Activated T-cell treated with anti-CD3 and anti-CD28 coated beads for 48 hours (primary cell): ENCODE results near the gene PLEKHM1.
A peak's percentile ranks its signal among the peaks of the same experiment; 100 is the strongest.
"Not testable (repeated sequence)": the region's sequence is repeated elsewhere in the genome, so short reads cannot be mapped to it uniquely, and the experiment has no call there.

Source experiments
- DNase-seq: peaks from one replicate; pipeline ENCODE4 v3.0.0-alpha.2; 2020; ENCODE audit warnings: low read depth

The PLEKHM1 gene

GRCh38 chr17:45461524-45462327, 28.8 kb downstream of the PLEKHM1 start:
- peak; percentile 31 for DNase-seq

DNA sequence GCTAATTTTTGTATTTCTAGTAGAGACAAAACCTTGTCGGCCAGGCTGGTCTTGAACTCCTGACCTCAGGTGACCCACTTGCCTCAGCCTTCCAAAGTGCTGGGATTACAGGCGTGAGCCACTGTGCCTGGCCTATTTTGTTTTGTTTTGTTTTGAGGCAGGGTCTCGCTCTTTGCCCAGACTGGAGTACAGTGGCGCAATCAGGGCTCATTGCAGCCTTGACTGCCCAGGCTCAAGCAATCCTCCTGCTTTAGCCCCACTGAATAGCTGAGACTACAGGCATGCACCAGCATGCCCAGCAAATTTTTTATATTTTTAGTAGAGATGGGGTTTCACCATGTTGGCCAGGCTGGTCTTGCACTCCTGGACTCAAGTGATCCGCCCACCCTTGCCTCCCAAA, 30.1 kb downstream of the PLEKHM1 start:
- DNase-seq: not testable (repeated sequence)

DNA sequence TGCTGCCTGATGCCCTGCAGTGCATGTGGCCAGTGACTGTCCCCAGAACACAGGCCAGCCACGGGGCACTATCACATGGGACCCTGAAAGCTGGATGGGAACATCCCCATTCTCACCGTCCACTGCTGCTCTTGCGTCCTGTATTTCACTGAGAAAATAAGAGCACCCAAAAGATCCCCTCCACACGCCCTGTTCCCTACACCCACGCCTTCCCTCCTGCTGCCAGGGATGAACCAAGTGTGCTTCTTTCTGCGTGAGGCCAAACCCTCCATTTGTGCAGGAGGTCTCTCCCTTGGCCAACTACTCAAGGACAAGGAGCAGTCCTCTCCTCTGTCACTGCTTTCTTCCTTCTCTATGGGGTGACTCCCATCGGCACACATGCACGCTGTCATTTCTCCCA, 36.2 kb downstream of the PLEKHM1 start:
- DNase-seq: not testable (repeated sequence)

GRCh38 chr17:45453731-45454130, 36.8 kb downstream of the PLEKHM1 start:
- not testable (repeated sequence) for DNase-seq

- DNase-seq: not testable (repeated sequence)
These were observed 37.3 kb downstream of the PLEKHM1 start for GRCh38 chr17:45453225-45453534.

GRCh38 chr17:45452329-45453224, 37.9 kb downstream of the PLEKHM1 start:
- DNase-seq: not testable (repeated sequence)

DNA sequence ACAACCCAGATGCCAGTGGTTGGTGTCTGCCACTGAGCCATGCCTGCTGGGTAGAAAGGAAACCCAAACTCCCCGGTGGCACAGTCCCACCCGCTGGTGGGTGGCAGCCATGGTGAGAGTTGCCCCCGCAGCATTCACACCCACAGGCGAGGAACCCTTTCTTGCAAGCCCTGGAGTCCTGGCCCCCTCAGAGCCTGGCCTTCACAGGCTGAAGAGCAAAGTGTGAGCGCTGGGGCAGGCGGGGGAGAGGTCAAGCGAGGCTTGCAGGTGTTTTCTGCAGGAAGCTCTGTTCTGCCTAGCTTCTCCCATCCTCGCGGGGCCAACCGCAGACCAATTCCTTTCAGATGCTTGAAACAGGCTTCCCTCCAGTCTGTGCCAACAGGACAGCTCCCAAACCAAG, 38.9 kb downstream of the PLEKHM1 start:
- not testable (repeated sequence) for DNase-seq

- no peak for DNase-seq
These were observed 39.4 kb downstream of the PLEKHM1 start for GRCh38 chr17:45451131-45451530.

DNA sequence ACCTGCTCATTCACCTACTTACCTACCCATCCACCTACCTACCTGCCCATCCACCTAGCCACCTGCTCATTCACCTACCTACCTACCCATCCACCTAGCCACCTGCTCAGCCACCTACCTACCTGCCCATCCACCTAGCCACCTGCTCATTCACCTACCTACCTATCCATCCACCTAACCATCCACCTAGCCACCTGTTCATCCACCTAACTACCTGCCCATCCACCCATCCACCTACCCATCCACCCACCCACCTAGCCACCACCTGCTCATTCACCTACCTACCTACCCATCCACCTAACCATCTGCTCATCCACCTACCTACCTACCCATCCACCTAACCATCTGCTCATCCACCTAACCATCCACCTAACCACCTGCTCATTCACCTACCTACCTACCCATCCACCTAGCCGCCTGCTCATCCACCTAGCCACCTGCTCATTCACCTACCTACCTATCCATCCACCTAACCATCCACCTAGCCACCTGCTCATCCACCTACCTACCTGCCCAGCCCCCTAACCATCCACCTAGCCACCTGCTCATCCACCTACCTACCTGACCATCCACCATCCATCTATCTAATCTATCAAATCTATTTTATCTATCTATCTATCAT, 40.7 kb downstream of the PLEKHM1 start:
- not testable (repeated sequence) for DNase-seq

DNA sequence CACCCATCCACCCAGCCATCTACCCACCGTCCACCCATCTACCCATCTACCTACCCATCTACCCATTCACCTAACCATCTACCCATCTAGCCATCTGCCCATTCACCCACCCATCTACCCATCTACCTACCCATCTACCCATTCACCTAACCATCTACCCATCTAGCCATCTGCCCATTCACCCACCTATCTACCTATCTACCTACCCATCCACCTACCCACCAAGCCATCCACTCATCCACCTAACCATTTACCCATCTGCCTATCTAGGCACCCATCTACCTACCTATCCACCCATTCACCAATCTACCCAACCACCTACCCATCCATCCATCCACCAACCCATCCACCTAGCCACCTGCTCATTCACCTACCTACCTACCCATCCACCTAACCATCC, 41.3 kb downstream of the PLEKHM1 start:
- DNase-seq: not testable (repeated sequence)

DNA sequence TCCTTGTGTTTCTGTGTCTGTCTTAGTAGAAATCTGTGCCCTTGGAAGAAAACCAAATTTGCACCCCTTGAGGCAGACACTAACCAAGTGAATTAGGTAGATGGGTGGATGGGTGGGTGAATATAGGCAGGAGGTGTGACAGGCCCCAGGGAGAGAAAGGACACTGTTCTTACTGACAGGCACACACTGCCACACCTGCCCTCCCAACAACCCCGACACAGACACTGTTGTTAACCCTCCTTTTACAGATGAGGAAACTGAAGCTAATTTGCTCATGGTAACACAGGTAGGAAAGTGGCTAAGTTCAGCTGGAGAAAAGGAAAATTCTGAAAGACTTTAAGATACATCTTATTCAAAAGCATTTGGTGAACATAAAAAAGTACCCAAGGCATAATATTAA, 42.0 kb downstream of the PLEKHM1 start:
- not testable (repeated sequence) for DNase-seq

GRCh38 chr17:45448066-45448465, 42.5 kb downstream of the PLEKHM1 start:
- DNase-seq: not testable (repeated sequence)

GRCh38 chr17:45447650-45448049, 42.9 kb downstream of the PLEKHM1 start:
- not testable (repeated sequence) for DNase-seq

DNA sequence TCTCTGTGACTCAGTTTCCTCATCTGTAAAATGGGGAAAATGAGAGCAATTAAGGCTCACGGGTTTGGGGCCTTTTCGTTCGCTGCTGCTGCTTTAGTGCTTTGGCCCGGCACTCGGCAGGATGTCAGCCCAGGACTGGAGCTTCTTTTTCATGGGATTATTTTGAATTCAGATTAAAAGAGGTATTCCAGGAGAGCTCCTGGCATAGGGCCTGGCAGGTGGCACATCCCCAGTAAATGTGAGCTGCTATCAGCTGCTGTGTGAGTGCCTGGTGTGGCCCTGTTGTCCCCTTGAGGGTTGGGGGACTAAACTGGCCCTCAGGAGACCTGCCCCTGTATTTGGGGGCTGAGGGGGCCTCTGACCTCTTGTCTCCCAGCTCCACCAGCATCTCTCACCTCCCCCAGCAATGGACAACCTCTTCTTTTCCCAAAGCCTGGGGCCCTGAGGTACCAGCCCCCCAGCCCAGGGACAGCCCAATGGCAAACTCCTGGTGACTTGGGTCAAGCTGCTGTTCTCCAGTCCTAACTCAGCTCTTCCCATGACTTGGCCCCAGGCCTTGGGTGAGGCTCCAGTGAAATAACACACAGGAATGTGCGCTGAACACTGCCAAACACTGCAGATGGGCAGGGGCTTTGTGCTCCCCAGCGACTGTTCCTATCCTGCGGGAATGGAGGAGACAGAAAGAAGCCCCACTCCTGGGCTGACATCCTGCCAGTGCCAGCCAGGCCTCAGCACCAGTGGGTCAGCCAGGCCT, 43.5 kb downstream of the PLEKHM1 start:
- not testable (repeated sequence) for DNase-seq

DNA sequence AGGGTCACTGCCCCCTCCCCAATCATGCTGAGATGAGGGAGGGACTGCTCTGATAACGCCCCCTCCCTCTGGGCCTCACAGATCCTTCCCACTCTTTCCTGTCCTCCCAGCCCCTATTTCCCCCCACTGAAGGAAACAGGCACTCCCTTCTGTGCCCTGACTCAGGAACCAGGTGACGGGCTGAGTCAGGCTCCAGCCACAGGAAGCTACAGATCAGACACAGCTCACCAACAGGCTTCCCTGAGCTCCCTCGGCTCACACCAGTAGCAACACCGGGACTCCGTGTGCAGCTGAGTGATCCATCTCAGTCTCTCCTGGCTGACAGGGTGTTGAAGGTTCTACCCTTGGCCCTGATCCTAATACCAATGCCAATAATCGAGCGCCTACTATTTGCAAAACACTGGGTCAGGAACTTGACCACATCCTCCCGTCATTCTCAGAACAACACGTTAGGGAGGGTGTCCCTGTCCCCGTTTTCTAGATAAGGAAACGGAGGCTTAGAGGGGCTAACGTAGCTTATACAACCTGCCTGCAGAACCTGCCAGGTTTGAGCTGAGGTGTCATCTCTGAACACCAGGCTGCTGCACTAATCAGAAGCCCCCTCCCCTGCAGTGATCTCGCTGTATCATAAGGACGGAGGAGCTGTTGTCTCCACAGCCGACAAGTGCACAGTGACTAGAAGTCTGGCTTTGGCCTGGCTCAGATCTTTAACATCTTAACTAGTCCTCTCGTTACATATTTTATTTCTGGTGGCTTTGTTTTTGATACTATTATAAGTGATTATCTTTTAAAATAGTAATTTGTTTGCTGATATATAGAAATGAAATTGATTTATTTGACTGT, 44.4 kb downstream of the PLEKHM1 start:
- peak; percentile 40 for DNase-seq

DNA sequence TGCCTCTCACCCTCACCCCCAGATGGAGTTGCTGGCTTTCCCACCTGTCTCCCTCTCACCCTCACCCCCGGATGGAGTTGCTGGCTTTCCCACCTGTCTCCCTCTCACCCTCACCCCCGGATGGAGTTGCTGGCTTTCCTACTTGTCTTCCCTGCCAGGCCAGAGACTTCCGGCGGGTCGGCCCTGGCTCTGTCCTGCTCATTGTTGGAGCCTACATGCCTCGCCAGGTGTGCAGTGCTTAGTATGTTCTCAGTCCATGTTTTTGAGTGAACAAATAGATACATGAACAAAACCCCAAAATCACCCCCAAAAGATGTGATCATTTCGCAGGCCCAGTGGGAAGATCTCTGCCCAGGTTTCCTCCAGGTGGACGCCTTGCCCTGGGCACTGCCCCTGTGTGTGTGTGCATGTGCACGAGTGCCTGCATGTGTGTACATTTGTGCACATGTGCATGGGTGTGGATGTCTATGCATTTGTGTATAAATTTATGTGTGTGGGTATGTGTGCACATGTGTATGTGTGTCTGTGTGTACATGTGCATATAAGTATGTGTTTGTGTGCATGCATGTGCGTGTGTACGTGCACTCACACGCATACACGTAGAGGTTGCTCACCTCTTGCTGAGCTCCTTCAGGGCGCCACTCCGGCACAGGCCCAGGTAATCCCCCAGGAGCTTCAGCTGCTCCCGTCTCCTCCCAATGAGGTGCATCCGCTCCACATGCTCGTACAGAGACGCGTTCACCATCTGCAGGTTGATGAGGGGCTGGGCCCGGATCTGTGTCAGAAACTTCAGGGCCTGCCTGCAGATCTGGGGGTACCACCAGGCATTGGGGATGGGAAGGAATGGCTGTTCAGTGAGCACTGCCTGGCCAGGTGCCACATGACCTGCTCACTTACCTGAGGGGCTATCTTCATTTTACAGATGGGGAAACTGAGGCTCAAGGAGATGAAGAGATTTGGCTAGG, 45.4 kb downstream of the PLEKHM1 start:
- DNase-seq: not testable (repeated sequence)

GRCh38 chr17:45444301-45444700, 46.2 kb downstream of the PLEKHM1 start:
- DNase-seq: not testable (repeated sequence)

- DNase-seq: not testable (repeated sequence)
These were observed 46.9 kb downstream of the PLEKHM1 start for GRCh38 chr17:45443371-45444260.
